ENCODE data around the gene RNF182.
A peak's percentile ranks its signal among the peaks of the same experiment; 100 is the strongest.
"Not testable (repeated sequence)": the region's sequence is repeated elsewhere in the genome, so short reads cannot be mapped to it uniquely, and the experiment has no call there.

Gene RNF182, protein sequence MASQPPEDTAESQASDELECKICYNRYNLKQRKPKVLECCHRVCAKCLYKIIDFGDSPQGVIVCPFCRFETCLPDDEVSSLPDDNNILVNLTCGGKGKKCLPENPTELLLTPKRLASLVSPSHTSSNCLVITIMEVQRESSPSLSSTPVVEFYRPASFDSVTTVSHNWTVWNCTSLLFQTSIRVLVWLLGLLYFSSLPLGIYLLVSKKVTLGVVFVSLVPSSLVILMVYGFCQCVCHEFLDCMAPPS

DNA sequence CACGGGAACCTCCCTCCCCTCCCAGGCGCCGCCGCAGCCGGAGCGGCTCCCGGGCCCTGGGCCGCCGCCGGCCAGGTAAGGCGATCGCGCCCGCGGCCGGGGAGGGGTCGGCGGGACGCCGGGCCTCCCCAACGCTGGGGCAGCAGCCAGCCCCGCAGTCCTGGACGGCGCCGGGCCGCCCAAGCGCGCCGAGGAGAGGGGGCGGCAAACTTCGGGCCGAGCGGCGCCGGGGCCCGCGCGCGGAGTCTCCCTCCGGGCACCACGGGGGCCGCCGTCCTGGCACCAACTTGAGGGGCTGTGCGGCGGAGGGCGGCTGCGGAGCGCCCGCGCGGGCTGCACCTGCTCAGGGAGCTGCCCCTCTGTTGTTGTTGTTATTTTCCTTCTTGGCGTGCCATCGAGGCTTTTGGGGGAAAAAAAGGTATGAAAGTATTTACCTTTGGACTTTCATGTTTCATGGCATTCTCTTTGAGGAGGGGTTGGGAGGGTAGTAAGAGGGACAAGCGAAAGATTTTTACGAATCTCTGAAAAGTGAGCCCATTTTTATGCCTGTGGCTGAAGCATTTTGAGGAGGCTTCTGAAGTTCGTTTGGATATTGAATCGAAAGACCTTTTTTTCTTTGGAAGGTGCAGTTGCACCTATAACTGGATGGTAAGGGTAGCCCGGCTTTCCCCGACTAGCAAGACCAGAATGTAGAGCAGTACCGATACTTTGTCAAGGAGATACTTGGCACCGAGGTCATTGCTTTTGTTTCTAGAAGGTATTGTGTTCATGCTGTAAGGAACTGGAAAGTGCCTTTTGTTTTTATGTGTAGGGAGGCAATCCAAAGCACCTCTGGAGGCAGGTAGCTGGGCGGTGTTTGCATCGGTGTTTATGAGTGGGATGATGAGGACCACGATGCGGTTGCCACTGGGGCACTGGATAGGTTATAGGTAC, at the start of gene RNF182:
TSS of gene RNF182 (plus strand) at position 4 of the 933 bp plus-strand sequence. CDS start 52,168 bp downstream, outside the sequence.
- Histone ChIP-seq H3K27ac (ENCODE audit: low read length) (peak within 1 kb of the TSS; percentile 74), H3K36me3 (replicated peaks; ENCODE audit: low read depth, low read length) (peaks cover 15% of the 10 kb centered on the region), H3K27me3 (ENCODE audit: low read depth, low read length) (no peaks in the 10 kb centered on the region), H3K4me3 (ENCODE audit: low read length) (peak within 1 kb of the TSS; percentile 87), H3K4me2 (ENCODE audit: low read length) (peak within 1 kb of the TSS; percentile 94), H3K4me1 (ENCODE audit: low read length) (peaks cover 21% of the 10 kb centered on the region), H4K20me1 (ENCODE audit: insufficient read depth, low read length) (no peaks in the 10 kb centered on the region; the same call in 1 of the 2 replicates), H3K9ac (ENCODE audit: low read length) (peak within 1 kb of the TSS; percentile 72), H3K79me2 (ENCODE audit: low read length) (peaks cover 53% of the 10 kb centered on the region), H3K9me3 (ENCODE audit: insufficient read depth, low read length) (no peaks in the 10 kb centered on the region), H2AFZ (ENCODE audit: low read depth, low read length) (peak within 1 kb of the TSS; percentile 71)
- TF ChIP-seq, protein P1, sequence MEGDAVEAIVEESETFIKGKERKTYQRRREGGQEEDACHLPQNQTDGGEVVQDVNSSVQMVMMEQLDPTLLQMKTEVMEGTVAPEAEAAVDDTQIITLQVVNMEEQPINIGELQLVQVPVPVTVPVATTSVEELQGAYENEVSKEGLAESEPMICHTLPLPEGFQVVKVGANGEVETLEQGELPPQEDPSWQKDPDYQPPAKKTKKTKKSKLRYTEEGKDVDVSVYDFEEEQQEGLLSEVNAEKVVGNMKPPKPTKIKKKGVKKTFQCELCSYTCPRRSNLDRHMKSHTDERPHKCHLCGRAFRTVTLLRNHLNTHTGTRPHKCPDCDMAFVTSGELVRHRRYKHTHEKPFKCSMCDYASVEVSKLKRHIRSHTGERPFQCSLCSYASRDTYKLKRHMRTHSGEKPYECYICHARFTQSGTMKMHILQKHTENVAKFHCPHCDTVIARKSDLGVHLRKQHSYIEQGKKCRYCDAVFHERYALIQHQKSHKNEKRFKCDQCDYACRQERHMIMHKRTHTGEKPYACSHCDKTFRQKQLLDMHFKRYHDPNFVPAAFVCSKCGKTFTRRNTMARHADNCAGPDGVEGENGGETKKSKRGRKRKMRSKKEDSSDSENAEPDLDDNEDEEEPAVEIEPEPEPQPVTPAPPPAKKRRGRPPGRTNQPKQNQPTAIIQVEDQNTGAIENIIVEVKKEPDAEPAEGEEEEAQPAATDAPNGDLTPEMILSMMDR (IDR thresholded peaks at IDR 0.05; ENCODE audit: low read depth, low read length), result no peak
- no peak for TF ChIP-seq EZH2phosphoT487 (IDR thresholded peaks at IDR 0.05; ENCODE audit: low read depth)

DNA sequence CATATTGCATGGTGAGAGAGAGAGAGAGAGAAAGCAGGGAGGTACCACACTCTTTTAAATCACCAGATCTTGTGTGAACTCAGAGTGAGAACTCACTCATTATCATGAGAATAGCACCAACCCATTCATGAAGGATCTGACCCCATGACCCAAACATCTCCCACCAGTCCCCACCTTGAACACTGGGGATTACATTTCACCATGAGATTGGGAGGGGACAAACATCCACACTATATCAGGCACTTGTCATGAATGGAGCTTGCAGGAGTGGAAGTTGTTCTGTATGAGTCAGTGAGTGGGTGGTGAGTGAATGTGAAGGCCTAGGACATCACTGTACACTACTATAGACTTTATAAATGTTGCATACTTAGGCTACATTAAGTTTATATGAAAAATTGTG, 47.7 kb upstream of the RNF182 start:
- H3K9me3 ChIP-seq (ENCODE audit: insufficient read depth, low read length), result no peaks in the 10 kb centered on the region
- H3K79me2 ChIP-seq (ENCODE audit: low read length), result no peaks in the 10 kb centered on the region
- H3K4me2 ChIP-seq (ENCODE audit: low read length), result no peak overlapping the region
- no peaks in the 10 kb centered on the region for H4K20me1 ChIP-seq (ENCODE audit: insufficient read depth, low read length)
- H3K4me3 ChIP-seq (ENCODE audit: low read length), result no peak overlapping the region
- no peak overlapping the region for H3K27ac ChIP-seq (ENCODE audit: low read length)
- no peaks in the 10 kb centered on the region for H3K36me3 ChIP-seq (replicated peaks; ENCODE audit: low read depth, low read length)
- TF ChIP-seq, protein P1 (IDR thresholded peaks at IDR 0.05; ENCODE audit: low read depth, low read length), result no peak
- no peak for TF ChIP-seq EZH2phosphoT487 (IDR thresholded peaks at IDR 0.05; ENCODE audit: low read depth)
- H3K27me3 ChIP-seq (ENCODE audit: low read depth, low read length), result no peaks in the 10 kb centered on the region
- H3K4me1 ChIP-seq (ENCODE audit: low read length), result peaks cover 7% of the 10 kb centered on the region; the same call in 1 of the 2 replicates
- no peak overlapping the region for H3K9ac ChIP-seq (ENCODE audit: low read length)
- no peak overlapping the region for H2AFZ ChIP-seq (ENCODE audit: low read depth, low read length)

DNA sequence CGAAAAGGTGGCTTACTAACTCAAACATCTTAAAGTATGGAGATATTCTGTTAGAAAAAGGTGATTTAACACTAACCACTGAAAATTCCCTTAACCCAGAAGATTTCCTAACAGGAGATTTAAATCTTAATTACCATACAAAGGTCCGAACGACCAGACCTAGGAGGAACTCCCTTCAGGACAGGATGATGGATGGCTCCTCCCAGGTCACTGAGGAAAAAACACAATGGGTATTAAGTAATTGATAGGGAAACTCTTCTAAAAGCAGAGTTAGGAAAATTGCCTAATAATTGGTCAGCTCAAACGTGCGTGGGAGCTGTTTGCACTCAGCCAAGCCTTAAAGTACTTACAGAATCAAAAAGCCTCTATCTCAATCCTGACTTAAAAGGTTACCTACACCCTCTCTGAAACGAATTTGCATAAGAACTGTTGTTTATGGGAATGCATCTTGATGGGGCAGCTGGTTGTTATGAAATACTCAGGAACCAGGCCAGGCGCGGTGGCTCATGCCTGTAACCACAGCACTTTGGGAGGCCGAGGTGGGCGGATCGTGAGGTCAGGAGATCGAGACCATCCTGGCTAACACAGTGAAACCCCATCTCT, 44.6 kb upstream of the RNF182 start:
- not testable (repeated sequence) for H3K9ac ChIP-seq (ENCODE audit: low read length); H3K27me3 ChIP-seq (ENCODE audit: low read depth, low read length); H3K4me2 ChIP-seq (ENCODE audit: low read length); H3K27ac ChIP-seq (ENCODE audit: low read length); H3K4me1 ChIP-seq (ENCODE audit: low read length); H3K9me3 ChIP-seq (ENCODE audit: insufficient read depth, low read length); H3K36me3 ChIP-seq (replicated peaks; ENCODE audit: low read depth, low read length); H2AFZ ChIP-seq (ENCODE audit: low read depth, low read length); H4K20me1 ChIP-seq (ENCODE audit: insufficient read depth, low read length); H3K79me2 ChIP-seq (ENCODE audit: low read length); H3K4me3 ChIP-seq (ENCODE audit: low read length)

DNA sequence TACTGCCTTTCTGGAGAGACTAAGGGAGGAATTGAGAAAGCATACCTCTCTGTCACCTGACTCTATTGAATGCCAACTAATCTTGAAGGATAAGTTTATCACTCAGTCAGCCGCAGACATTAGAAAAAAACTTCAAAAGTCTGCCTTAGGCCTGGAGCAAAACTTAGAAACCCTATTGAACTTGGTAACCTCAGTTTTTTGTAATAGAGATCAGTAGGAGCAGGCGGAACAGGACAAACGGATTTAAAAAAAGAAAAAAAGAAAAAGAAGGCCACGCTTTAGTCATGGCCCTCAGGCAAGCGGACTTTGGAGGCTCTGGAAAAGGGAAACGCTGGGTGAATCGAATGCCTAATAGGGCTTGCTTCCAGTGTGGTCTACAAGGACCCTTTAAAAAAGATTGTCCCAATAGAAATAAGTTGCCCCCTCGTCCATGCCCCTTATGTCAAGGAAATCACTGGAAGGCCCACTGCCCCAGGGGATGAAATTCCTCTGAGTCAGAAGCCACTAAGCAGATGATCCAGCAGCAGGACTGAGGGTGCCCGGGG, 43.1 kb upstream of the RNF182 start:
- Histone ChIP-seq H3K4me1 (ENCODE audit: low read length) (no peaks in the 10 kb centered on the region), H3K9me3 (ENCODE audit: insufficient read depth, low read length) (no peaks in the 10 kb centered on the region), H3K4me2 (ENCODE audit: low read length) (no peak overlapping the region), H3K36me3 (replicated peaks; ENCODE audit: low read depth, low read length) (no peaks in the 10 kb centered on the region), H3K27ac (ENCODE audit: low read length) (no peak overlapping the region), H3K79me2 (ENCODE audit: low read length) (no peaks in the 10 kb centered on the region), H3K27me3 (ENCODE audit: low read depth, low read length) (no peaks in the 10 kb centered on the region), H3K9ac (ENCODE audit: low read length) (no peak overlapping the region), H2AFZ (ENCODE audit: low read depth, low read length) (no peak overlapping the region), H4K20me1 (ENCODE audit: insufficient read depth, low read length) (no peaks in the 10 kb centered on the region), H3K4me3 (ENCODE audit: low read length) (no peak overlapping the region)
- TF ChIP-seq, protein P1 (IDR thresholded peaks at IDR 0.05; ENCODE audit: low read depth, low read length), result no peak
- no peak for TF ChIP-seq EZH2phosphoT487 (IDR thresholded peaks at IDR 0.05; ENCODE audit: low read depth)

Data from OCI-LY3 (cell line).